Left ventricle myocardium inferior (tissue), 1 donor: ENCODE data around the gene RWDD1. TPM values are rescaled to one million over a fixed set of nuclear protein-coding genes. Genes with fewer than 3 reads are reported as not detected.
A peak's percentile ranks its signal among the peaks of the same experiment; 100 is the strongest.

Experiments used
- DNase-seq: peaks from one replicate; pipeline ENCODE4 v3.0.0-alpha.2; 2020
- H3K27ac ChIP-seq: fragments of 200-600 bp; replicated peaks from 2 replicates; pipeline ENCODE4 v1.8.0; 2021
- H3K27me3 ChIP-seq: fragments of 200-600 bp; 2 replicates; pipeline ENCODE4 v1.8.0; 2021; ENCODE audit warnings: low read depth
- H3K36me3 ChIP-seq: fragments of 200-600 bp; 2 replicates; pipeline ENCODE4 v1.8.0; 2021
- H3K4me1 ChIP-seq: fragments of 200-600 bp; 2 replicates; pipeline ENCODE4 v1.8.0; 2021
- H3K4me3 ChIP-seq: fragments of 200-600 bp; 2 replicates; pipeline ENCODE4 v1.8.0; 2021; ENCODE audit warnings: mild to moderate bottlenecking, moderate library complexity
- H3K9me3 ChIP-seq: fragments of 200-600 bp; replicated peaks from 2 replicates; pipeline ENCODE4 v1.8.0; 2021
- intact Hi-C: fragments of 100-400 bp; cut with micrococcal nuclease; formaldehyde crosslinking; loops from one replicate; pipeline ENCODE4 v1.11.0; 2022
- total RNA-seq: library from RNA; stranded (reverse); fragmentation: NEBNext Ultra II Directional; extraction: Animal tissue kit (Norgen Biotek cat#: 25700); gene quantifications from one replicate; pipeline ENCODE4 v1.2.1, GENCODE V29; 2021
- TF ChIP-seq, protein P1 (sequence below): fragments of 200-600 bp; IDR thresholded peaks from 2 replicates; pipeline ENCODE4 v1.8.0; 2021; ENCODE audit warnings: antibody characterized with exemption, mild to moderate bottlenecking, borderline replicate concordance
- donor health status: DM: no; HTN: yes; CAD: no; lungs with severe emphysema.

Gene RWDD1
- total RNA-seq, 1 donor from 2014 or later, result 73.3 TPM

- Histone ChIP-seq H3K36me3 (no peaks in the 10 kb centered on the region), H3K4me1 (peaks cover 31% of the 10 kb centered on the region), H3K27ac (no peak overlapping the region), H3K27me3 (no peaks in the 10 kb centered on the region), H3K4me3 (peak overlapping the region; percentile 24), H3K9me3 (no peaks in the 10 kb centered on the region)
- TF ChIP-seq, protein P1, sequence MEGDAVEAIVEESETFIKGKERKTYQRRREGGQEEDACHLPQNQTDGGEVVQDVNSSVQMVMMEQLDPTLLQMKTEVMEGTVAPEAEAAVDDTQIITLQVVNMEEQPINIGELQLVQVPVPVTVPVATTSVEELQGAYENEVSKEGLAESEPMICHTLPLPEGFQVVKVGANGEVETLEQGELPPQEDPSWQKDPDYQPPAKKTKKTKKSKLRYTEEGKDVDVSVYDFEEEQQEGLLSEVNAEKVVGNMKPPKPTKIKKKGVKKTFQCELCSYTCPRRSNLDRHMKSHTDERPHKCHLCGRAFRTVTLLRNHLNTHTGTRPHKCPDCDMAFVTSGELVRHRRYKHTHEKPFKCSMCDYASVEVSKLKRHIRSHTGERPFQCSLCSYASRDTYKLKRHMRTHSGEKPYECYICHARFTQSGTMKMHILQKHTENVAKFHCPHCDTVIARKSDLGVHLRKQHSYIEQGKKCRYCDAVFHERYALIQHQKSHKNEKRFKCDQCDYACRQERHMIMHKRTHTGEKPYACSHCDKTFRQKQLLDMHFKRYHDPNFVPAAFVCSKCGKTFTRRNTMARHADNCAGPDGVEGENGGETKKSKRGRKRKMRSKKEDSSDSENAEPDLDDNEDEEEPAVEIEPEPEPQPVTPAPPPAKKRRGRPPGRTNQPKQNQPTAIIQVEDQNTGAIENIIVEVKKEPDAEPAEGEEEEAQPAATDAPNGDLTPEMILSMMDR, result peak; percentile 97
- intact Hi-C loops, result no loop called here
- DNase-seq, result peak; percentile 69
Observed at GRCh38 chr6:116561377-116562018, 9.8 kb upstream of the RWDD1 start.

- TF ChIP-seq, protein P1, result no peak
- no peak overlapping the region for H3K27ac ChIP-seq
- H3K9me3 ChIP-seq, result no peaks in the 10 kb centered on the region
- intact Hi-C loops, result no loop called here
- H3K4me1 ChIP-seq, result peaks cover 31% of the 10 kb centered on the region
- H3K36me3 ChIP-seq, result no peaks in the 10 kb centered on the region
- H3K27me3 ChIP-seq, result no peaks in the 10 kb centered on the region
- no peak for DNase-seq
- H3K4me3 ChIP-seq, result no peak overlapping the region
Observed at GRCh38 chr6:116562019-116562403, 9.3 kb upstream of the RWDD1 start.

DNA sequence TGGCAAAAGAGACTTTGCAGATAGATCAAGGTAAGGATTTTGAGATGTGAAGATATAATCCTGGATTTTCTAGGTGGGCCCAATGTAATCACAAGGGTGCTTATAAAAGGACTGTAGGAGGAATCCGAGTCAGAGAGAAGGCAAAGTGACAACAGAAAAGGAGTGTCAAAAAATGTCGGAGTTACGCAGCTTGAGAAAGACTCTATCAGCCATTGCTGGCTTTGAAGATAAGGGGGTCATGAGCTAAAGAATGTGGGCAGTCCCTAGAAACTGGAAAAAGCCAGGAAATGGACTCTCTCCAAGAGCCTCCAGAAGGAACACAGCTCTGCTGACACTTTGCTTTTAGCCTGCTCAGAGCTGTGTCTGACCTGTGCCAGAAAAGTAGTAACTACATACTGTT, 8.7 kb upstream of the RWDD1 start:
- Histone ChIP-seq H3K27ac (peak overlapping the region; percentile 11), H3K9me3 (no peaks in the 10 kb centered on the region), H3K27me3 (no peaks in the 10 kb centered on the region), H3K4me3 (no peak overlapping the region), H3K36me3 (no peaks in the 10 kb centered on the region), H3K4me1 (peaks cover 25% of the 10 kb centered on the region)
- TF ChIP-seq, protein P1, result no peak
- DNase-seq, result no peak
- intact Hi-C loops, result no loop called here

DNA sequence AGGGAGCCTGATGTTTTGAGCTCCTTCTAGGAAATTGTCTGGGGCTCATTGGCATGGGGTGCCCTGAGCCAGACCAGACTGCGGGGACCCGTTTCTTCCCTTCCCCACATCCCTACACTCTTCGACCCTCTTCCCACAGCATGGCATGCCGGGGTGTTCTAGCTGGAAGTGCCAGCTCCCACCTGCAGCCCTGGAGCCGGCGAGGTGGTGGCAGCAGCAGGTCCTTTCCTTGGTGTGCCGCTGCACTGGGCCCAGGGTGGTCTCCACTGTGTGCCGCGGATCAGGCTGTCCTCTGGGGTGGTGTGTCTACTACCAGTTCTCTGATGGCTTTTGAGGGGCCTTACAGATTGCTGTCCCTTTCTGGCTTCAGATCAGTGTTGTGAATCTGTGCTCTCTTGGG, 7.5 kb upstream of the RWDD1 start:
- Histone ChIP-seq H3K27me3 (no peaks in the 10 kb centered on the region), H3K36me3 (no peaks in the 10 kb centered on the region), H3K4me3 (no peak overlapping the region), H3K27ac (no peak overlapping the region), H3K4me1 (peaks cover 17% of the 10 kb centered on the region), H3K9me3 (no peaks in the 10 kb centered on the region)
- intact Hi-C loops, result no loop called here
- DNase-seq, result no peak
- TF ChIP-seq, protein P1, result no peak

- intact Hi-C loops, result no loop called here
Observed at GRCh38 chr6:116564311-116564710, 7.0 kb upstream of the RWDD1 start.

More at GRCh38 chr6:116564311-116564710, 7.0 kb upstream of the RWDD1 start:
- Histone ChIP-seq H3K4me3 (no peak overlapping the region), H3K4me1 (peaks cover 22% of the 10 kb centered on the region), H3K27me3 (no peaks in the 10 kb centered on the region), H3K27ac (no peak overlapping the region), H3K36me3 (no peaks in the 10 kb centered on the region), H3K9me3 (no peaks in the 10 kb centered on the region)
- TF ChIP-seq, protein P1, result no peak
- DNase-seq, result no peak
